NCI-H69 (cell line): ENCODE measurements around the gene PPFIA2.

Source experiments
- DNase-seq: peaks from one replicate; lab custom pipeline; 2025; lab: John Stamatoyannopoulos, UW

The PPFIA2 gene

GRCh38 chr12:81211306-81211705, 547.8 kb downstream of the PPFIA2 start:
- DNase-seq = no peak

GRCh38 chr12:81209772-81210225, 549.4 kb downstream of the PPFIA2 start:
- peak; percentile 97 for DNase-seq

GRCh38 chr12:81209012-81209411, 550.1 kb downstream of the PPFIA2 start:
- DNase-seq = peak; percentile 63

GRCh38 chr12:81208187-81208911, 550.8 kb downstream of the PPFIA2 start:
- peak; percentile 86 for DNase-seq
